ENCODE data around the gene TLE1.

The TLE1 gene

GRCh38 chr9:81716409-81716808, 27.1 kb upstream of the TLE1 start:
- TF ChIP-seq POLR2AphosphoS5 (IDR thresholded peaks at IDR 0.05; ENCODE audit: low read depth) (no peak), REST (IDR thresholded peaks at IDR 0.05; ENCODE audit: insufficient replicate concordance, low read depth) (no peak), CTCF (IDR thresholded peaks at IDR 0.05; ENCODE audit: insufficient read depth, low read length) (no peak), SPI1 (IDR thresholded peaks at IDR 0.05; ENCODE audit: borderline replicate concordance, low read depth) (no peak), GABPA (IDR thresholded peaks at IDR 0.05; ENCODE audit: low read depth) (no peak)
- no peak for DNase-seq (ENCODE audit: low read depth in 1 of 2, low spot score in 1 of 2)
- no peak overlapping the region for H3K4me3 ChIP-seq (replicated peaks; ENCODE audit: insufficient read depth, low read length)
- no peaks in the 10 kb centered on the region for H3K27me3 ChIP-seq (ENCODE audit: insufficient read depth, poor library complexity, severe bottlenecking)
- H3K27ac ChIP-seq (replicated peaks): no peak overlapping the region

GRCh38 chr9:81705578-81705977, 16.2 kb upstream of the TLE1 start:
- no peak overlapping the region for H3K4me3 ChIP-seq (replicated peaks; ENCODE audit: insufficient read depth, low read length)
- H3K27me3 ChIP-seq (ENCODE audit: insufficient read depth, poor library complexity, severe bottlenecking): no peaks in the 10 kb centered on the region
- no peak overlapping the region for H3K27ac ChIP-seq (replicated peaks)
- no peak for DNase-seq (ENCODE audit: low read depth in 1 of 2, low spot score in 1 of 2)
- no peak for TF ChIP-seq SPI1 (IDR thresholded peaks at IDR 0.05; ENCODE audit: borderline replicate concordance, low read depth)
- TF ChIP-seq REST (IDR thresholded peaks at IDR 0.05; ENCODE audit: insufficient replicate concordance, low read depth): no peak
- TF ChIP-seq CTCF (IDR thresholded peaks at IDR 0.05; ENCODE audit: insufficient read depth, low read length): no peak
- no peak for TF ChIP-seq POLR2AphosphoS5 (IDR thresholded peaks at IDR 0.05; ENCODE audit: low read depth)
- TF ChIP-seq GABPA (IDR thresholded peaks at IDR 0.05; ENCODE audit: low read depth): no peak

GRCh38 chr9:81694541-81694940, 5.2 kb upstream of the TLE1 start:
- no peak overlapping the region for H3K4me3 ChIP-seq (replicated peaks; ENCODE audit: insufficient read depth, low read length)
- TF ChIP-seq SPI1 (IDR thresholded peaks at IDR 0.05; ENCODE audit: borderline replicate concordance, low read depth): no peak
- no peak for TF ChIP-seq CTCF (IDR thresholded peaks at IDR 0.05; ENCODE audit: insufficient read depth, low read length)
- no peak for TF ChIP-seq POLR2AphosphoS5 (IDR thresholded peaks at IDR 0.05; ENCODE audit: low read depth)
- no peak for TF ChIP-seq REST (IDR thresholded peaks at IDR 0.05; ENCODE audit: insufficient replicate concordance, low read depth)
- TF ChIP-seq GABPA (IDR thresholded peaks at IDR 0.05; ENCODE audit: low read depth): no peak
- no peak for DNase-seq (ENCODE audit: low read depth in 1 of 2, low spot score in 1 of 2)

More at GRCh38 chr9:81694541-81694940, 5.2 kb upstream of the TLE1 start:
- no peak overlapping the region for H3K27ac ChIP-seq (replicated peaks)
- H3K27me3 ChIP-seq (ENCODE audit: insufficient read depth, poor library complexity, severe bottlenecking): peaks cover 14% of the 10 kb centered on the region
